H7 (cell line): Measurements from ENCODE around the gene RCAN1. TPM values are rescaled to one million over a fixed set of nuclear protein-coding genes. Genes with fewer than 3 reads are reported as not detected.
"Not testable (repeated sequence)": the region's sequence is repeated elsewhere in the genome, so short reads cannot be mapped to it uniquely, and the experiment has no call there.

Experiments used
- DNase-seq: peaks from one replicate; pipeline ENCODE4 v3.0.0; 2012
- H3K27me3 ChIP-seq: 2 replicates; pipeline ENCODE4 v1.6.0; 2011; ENCODE audit warnings: mild to moderate bottlenecking, low read length; ENCODE audit not compliant: control insufficient read depth, insufficient read depth
- H3K36me3 ChIP-seq: replicated peaks from 2 replicates; pipeline ENCODE4 v1.5.1; 2011; ENCODE audit warnings: low read length; ENCODE audit not compliant: control insufficient read depth, insufficient read depth
- H3K4me3 ChIP-seq: 2 replicates; pipeline ENCODE4 v1.5.1; 2011; ENCODE audit warnings: low read depth, mild to moderate bottlenecking, control low read depth, low read length, moderate library complexity; ENCODE audit not compliant: insufficient read depth
- total RNA-seq: library from RNA; depleted of rRNA; stranded (reverse); fragments of >200 nt; shearing (Covaris generic); gene quantifications from 2 replicates; pipeline ENCODE4 v1.2.3, GENCODE V29; 2014; rRNA removed

RCAN1 gene
- total RNA-seq, 1 experiment from 2014 or later: 4.0 TPM

GRCh38 chr21:34500191-34500590 lies 114.7 kb downstream of the RCAN1 start:
- no peak overlapping the region for H3K4me3 ChIP-seq
- DNase-seq: no peak

GRCh38 chr21:34499116-34499515 lies 115.8 kb downstream of the RCAN1 start:
- H3K27me3 ChIP-seq: no peaks in the 10 kb centered on the region
- H3K36me3 ChIP-seq: no peaks in the 10 kb centered on the region
- no peak for DNase-seq
- H3K4me3 ChIP-seq: no peak overlapping the region

More at GRCh38 chr21:34500191-34500590, 114.7 kb downstream of the RCAN1 start:
- H3K36me3 ChIP-seq: no peaks in the 10 kb centered on the region
- no peaks in the 10 kb centered on the region for H3K27me3 ChIP-seq

GRCh38 chr21:34498623-34499022 lies 116.3 kb downstream of the RCAN1 start:
- Histone ChIP-seq H3K4me3 (no peak overlapping the region), H3K27me3 (no peaks in the 10 kb centered on the region), H3K36me3 (no peaks in the 10 kb centered on the region)
- DNase-seq: no peak

GRCh38 chr21:34483854-34484253 lies 131.1 kb downstream of the RCAN1 start:
- not testable (repeated sequence) for DNase-seq, H3K4me3 ChIP-seq, H3K36me3 ChIP-seq, H3K27me3 ChIP-seq

- H3K36me3 ChIP-seq, DNase-seq, H3K27me3 ChIP-seq, H3K4me3 ChIP-seq: not testable (repeated sequence)
Measured at GRCh38 chr21:34483435-34483834, 131.5 kb downstream of the RCAN1 start.

GRCh38 chr21:34467333-34467732 lies 147.6 kb downstream of the RCAN1 start:
- H3K4me3 ChIP-seq, H3K27me3 ChIP-seq, H3K36me3 ChIP-seq, DNase-seq: not testable (repeated sequence)

Other genes starting within 250 kb of the RCAN1 start
- gene SMIM11, start 239.6 kb downstream of the RCAN1 start, total RNA-seq: 0.85 and 1.1 TPM in 2 replicates
- not detected in 2 replicates for gene SMIM34, start 191.2 kb downstream of the RCAN1 start, total RNA-seq
- 0.10 TPM in 1 of 2 replicates, not detected in the other for gene KCNE1, start 102.9 kb downstream of the RCAN1 start, total RNA-seq
- 0.59 and 0.78 TPM in 2 replicates for gene CLIC6, start 53.9 kb upstream of the RCAN1 start, total RNA-seq